Liver (tissue), 3 donors: ENCODE results near the gene RNF10.
"Not testable (repeated sequence)": the region's sequence is repeated elsewhere in the genome, so short reads cannot be mapped to it uniquely, and the experiment has no call there.

Experiments
- GABPA ChIP-seq, 2 donors: IDR thresholded peaks in 1 of 2; conservative IDR thresholded peaks in 1 of 2; 2 replicates each; pipeline ENCODE4 v1.6.1; 2016; ENCODE audit warnings: antibody characterized with exemption in 2 of 2, mild to moderate bottlenecking in 1 of 2, moderate library complexity in 1 of 2
- JUND ChIP-seq, 2 donors: IDR thresholded peaks; 2 replicates each; pipeline ENCODE4 v1.6.1; 2016; ENCODE audit warnings: antibody characterized with exemption in 2 of 2
- RAD21 ChIP-seq, 2 donors: IDR thresholded peaks; 2 replicates each; pipeline ENCODE4 v1.6.1; 2016; ENCODE audit warnings: antibody characterized with exemption in 2 of 2, mild to moderate bottlenecking in 2 of 2
- RXRA ChIP-seq, 2 donors: IDR thresholded peaks; 2 replicates each; pipeline ENCODE4 v1.6.1; 2017 to 2018; ENCODE audit warnings: antibody characterized with exemption in 2 of 2, mild to moderate bottlenecking in 1 of 2
- SP1 ChIP-seq: IDR thresholded peaks from 2 replicates; pipeline ENCODE4 v1.6.1; 2018; ENCODE audit warnings: antibody characterized with exemption, mild to moderate bottlenecking
- TAF1 ChIP-seq: conservative IDR thresholded peaks from 2 replicates; pipeline ENCODE4 v1.6.1; 2016; ENCODE audit warnings: antibody characterized with exemption, mild to moderate bottlenecking
- YY1 ChIP-seq: IDR thresholded peaks from 2 replicates; pipeline ENCODE4 v1.6.1; 2016; ENCODE audit warnings: antibody characterized with exemption, mild to moderate bottlenecking
- TF ChIP-seq, protein P1 (sequence below): fragments of 150-350 bp; IDR thresholded peaks from 2 replicates; pipeline ENCODE4 v1.5.1; 2017; ENCODE audit warnings: improper control_type of control experiment, low read depth, low read length; ENCODE audit not compliant: missing input control
- TF ChIP-seq, protein P2 (sequence below): IDR thresholded peaks from 2 replicates; pipeline ENCODE4 v1.6.1; 2016; ENCODE audit warnings: antibody characterized with exemption
- TF ChIP-seq, protein P3 (sequence below): IDR thresholded peaks from 2 replicates; pipeline ENCODE4 v1.6.1; 2016; ENCODE audit warnings: antibody characterized with exemption
- TF ChIP-seq, protein P4 (sequence below): IDR thresholded peaks from 2 replicates; pipeline ENCODE4 v1.6.1; 2016; ENCODE audit warnings: antibody characterized with exemption, mild to moderate bottlenecking
- donor health status: healthy.
- donor health status: healthy.

DNA sequence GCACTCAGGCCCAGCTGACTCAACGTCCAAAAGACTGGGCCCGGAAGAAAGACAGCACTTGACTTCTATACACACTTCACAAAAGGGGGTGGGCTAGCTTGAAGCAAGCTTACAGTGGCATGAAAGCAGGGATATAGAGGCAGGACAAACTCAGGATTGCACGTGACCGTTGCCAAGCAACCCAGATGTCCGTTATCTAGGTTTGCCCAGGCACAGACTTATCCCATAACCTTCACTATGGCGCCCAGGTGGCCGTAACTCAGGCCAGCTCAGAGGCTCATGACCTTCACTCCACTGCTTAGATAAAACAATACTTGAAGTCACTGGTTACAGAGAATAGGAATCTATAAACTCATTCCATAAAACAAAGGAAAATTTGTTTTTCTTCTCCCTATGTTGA is 46.6 kb upstream of the RNF10 start:
- TF ChIP-seq, protein P1, sequence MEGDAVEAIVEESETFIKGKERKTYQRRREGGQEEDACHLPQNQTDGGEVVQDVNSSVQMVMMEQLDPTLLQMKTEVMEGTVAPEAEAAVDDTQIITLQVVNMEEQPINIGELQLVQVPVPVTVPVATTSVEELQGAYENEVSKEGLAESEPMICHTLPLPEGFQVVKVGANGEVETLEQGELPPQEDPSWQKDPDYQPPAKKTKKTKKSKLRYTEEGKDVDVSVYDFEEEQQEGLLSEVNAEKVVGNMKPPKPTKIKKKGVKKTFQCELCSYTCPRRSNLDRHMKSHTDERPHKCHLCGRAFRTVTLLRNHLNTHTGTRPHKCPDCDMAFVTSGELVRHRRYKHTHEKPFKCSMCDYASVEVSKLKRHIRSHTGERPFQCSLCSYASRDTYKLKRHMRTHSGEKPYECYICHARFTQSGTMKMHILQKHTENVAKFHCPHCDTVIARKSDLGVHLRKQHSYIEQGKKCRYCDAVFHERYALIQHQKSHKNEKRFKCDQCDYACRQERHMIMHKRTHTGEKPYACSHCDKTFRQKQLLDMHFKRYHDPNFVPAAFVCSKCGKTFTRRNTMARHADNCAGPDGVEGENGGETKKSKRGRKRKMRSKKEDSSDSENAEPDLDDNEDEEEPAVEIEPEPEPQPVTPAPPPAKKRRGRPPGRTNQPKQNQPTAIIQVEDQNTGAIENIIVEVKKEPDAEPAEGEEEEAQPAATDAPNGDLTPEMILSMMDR: not testable (repeated sequence)
- TF ChIP-seq TAF1; RAD21 (IDR thresholded peaks at IDR 0.05); RXRA (IDR thresholded peaks at IDR 0.05); JUND (IDR thresholded peaks at IDR 0.05); YY1; SP1; GABPA (IDR thresholded peaks at IDR 0.05 in 1 of 2, conservative IDR thresholded peaks at IDR 0.05 in 1 of 2): not testable (repeated sequence)
- TF ChIP-seq, protein P2, sequence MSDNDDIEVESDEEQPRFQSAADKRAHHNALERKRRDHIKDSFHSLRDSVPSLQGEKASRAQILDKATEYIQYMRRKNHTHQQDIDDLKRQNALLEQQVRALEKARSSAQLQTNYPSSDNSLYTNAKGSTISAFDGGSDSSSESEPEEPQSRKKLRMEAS: not testable (repeated sequence)
- TF ChIP-seq, protein P3, sequence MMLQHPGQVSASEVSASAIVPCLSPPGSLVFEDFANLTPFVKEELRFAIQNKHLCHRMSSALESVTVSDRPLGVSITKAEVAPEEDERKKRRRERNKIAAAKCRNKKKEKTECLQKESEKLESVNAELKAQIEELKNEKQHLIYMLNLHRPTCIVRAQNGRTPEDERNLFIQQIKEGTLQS: not testable (repeated sequence)
- TF ChIP-seq, protein P4, sequence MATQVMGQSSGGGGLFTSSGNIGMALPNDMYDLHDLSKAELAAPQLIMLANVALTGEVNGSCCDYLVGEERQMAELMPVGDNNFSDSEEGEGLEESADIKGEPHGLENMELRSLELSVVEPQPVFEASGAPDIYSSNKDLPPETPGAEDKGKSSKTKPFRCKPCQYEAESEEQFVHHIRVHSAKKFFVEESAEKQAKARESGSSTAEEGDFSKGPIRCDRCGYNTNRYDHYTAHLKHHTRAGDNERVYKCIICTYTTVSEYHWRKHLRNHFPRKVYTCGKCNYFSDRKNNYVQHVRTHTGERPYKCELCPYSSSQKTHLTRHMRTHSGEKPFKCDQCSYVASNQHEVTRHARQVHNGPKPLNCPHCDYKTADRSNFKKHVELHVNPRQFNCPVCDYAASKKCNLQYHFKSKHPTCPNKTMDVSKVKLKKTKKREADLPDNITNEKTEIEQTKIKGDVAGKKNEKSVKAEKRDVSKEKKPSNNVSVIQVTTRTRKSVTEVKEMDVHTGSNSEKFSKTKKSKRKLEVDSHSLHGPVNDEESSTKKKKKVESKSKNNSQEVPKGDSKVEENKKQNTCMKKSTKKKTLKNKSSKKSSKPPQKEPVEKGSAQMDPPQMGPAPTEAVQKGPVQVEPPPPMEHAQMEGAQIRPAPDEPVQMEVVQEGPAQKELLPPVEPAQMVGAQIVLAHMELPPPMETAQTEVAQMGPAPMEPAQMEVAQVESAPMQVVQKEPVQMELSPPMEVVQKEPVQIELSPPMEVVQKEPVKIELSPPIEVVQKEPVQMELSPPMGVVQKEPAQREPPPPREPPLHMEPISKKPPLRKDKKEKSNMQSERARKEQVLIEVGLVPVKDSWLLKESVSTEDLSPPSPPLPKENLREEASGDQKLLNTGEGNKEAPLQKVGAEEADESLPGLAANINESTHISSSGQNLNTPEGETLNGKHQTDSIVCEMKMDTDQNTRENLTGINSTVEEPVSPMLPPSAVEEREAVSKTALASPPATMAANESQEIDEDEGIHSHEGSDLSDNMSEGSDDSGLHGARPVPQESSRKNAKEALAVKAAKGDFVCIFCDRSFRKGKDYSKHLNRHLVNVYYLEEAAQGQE: not testable (repeated sequence)
